Stimulated activated naive CD8-positive, alpha-beta T cell treated with anti-CD3 and anti-CD28 coated beads, Interleukin-15, amount 100 ng/mL, for 72 hours (primary cell): ENCODE data around the gene TJP2.
A peak's percentile ranks its signal among the peaks of the same experiment; 100 is the strongest.
"Not testable (repeated sequence)": the region's sequence is repeated elsewhere in the genome, so short reads cannot be mapped to it uniquely, and the experiment has no call there.

Source experiments
- ATAC-seq: fragments of 150-1000 bp; cut with Tn5 transposase; 2 replicates; pipeline ENCODE4 v1.10.0; 2021; ENCODE audit warnings: mild to moderate bottlenecking, moderate library complexity
- DNase-seq, 2 donors: peaks; one replicate each; pipeline ENCODE4 v3.0.0; 2021 to 2022
- H3K27ac Mint-ChIP-seq, 2 donors: one replicate each; pipeline ENCODE4 v1.8.0; 2022; ENCODE audit warnings: mild to moderate bottlenecking in 2 of 2, mixed read lengths in 2 of 2, moderate library complexity in 2 of 2
- H3K27me3 Mint-ChIP-seq: one replicate; pipeline ENCODE4 v1.8.0; 2022; ENCODE audit warnings: mixed read lengths
- H3K4me1 Mint-ChIP-seq: one replicate; pipeline ENCODE4 v1.8.0; 2022; ENCODE audit warnings: mild to moderate bottlenecking, mixed read lengths
- H3K4me3 Mint-ChIP-seq, 2 donors: one replicate each; pipeline ENCODE4 v1.8.0; 2022; ENCODE audit warnings: mild to moderate bottlenecking in 2 of 2, mixed read lengths in 2 of 2, moderate library complexity in 1 of 2
- H3K9me3 Mint-ChIP-seq, 2 donors: one replicate each; pipeline ENCODE4 v1.8.0; 2022; ENCODE audit warnings: mixed read lengths in 2 of 2

The TJP2 gene

DNA sequence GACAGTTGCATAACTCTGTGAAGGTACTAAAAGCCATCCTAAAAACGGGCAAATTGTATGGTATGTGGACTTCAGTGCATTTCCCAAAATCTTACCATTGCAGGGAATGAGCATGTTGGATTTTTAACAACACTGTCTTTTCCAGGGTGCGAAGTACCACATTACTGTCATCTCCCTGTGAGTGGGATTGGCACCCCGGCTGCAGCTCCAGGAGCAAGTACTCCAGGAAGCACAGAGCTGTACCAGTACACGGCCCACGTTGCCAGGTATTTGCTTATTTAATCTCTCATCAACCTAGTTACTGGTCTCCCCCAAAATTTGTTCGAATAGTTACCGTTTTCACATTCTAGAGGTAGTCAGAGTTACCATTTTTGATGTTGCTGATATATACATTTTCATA lies 22.6 kb upstream of the TJP2 start:
- no peak for ATAC-seq
- Mint-ChIP-seq H3K9me3 (no peaks in the 10 kb centered on the region), H3K4me3 (no peak overlapping the region)

DNA sequence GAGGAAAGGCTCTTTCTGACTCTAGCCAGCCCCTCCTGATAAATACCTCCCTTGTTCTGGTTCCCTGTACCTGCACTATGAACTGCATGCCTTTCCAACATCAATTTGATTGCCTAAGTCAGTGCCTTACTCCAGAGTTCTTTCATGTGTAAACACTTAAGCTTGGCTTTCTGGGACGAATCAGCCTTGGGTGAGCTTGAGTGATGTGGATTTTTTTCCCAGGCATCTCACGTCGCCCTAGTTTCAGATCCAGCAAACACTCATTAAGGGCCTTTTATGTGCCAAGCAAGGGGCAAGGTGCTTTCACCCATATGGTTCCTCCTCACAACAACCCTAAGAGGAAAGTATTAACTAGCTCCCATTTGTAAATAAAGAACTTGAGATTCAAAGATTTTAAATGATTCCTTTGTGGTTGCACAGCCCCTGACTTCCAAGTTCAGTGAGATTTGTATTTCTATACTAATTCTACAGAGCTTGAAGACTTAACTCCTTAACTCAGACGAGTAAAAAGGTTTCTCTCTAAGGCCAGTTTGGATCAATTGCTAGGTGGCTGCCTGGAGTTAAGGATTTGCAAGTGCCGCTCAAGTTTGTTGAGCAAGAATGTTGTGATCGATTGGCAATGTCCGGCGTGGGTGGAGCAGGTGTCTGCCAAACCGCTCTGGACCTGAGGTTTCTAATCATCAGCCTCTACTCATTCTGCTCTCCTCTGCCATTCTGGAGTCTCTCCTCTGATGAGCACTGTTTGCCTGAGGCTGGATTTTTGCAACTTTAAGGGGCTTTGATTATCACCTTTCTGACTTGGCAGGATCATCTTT lies 20.2 kb upstream of the TJP2 start:
- Mint-ChIP-seq H3K4me1 (no peaks in the 10 kb centered on the region), H3K4me3 (no peak overlapping the region), H3K9me3 (no peaks in the 10 kb centered on the region), H3K27ac (no peak overlapping the region), H3K27me3 (no peaks in the 10 kb centered on the region)
- no peak for ATAC-seq
- DNase-seq = no peak

More for the DNA sequence above, 22.6 kb upstream of the TJP2 start:
- no peak for DNase-seq
- no peaks in the 10 kb centered on the region for H3K4me1 Mint-ChIP-seq
- no peaks in the 10 kb centered on the region for H3K27me3 Mint-ChIP-seq
- no peak overlapping the region for H3K27ac Mint-ChIP-seq

DNA sequence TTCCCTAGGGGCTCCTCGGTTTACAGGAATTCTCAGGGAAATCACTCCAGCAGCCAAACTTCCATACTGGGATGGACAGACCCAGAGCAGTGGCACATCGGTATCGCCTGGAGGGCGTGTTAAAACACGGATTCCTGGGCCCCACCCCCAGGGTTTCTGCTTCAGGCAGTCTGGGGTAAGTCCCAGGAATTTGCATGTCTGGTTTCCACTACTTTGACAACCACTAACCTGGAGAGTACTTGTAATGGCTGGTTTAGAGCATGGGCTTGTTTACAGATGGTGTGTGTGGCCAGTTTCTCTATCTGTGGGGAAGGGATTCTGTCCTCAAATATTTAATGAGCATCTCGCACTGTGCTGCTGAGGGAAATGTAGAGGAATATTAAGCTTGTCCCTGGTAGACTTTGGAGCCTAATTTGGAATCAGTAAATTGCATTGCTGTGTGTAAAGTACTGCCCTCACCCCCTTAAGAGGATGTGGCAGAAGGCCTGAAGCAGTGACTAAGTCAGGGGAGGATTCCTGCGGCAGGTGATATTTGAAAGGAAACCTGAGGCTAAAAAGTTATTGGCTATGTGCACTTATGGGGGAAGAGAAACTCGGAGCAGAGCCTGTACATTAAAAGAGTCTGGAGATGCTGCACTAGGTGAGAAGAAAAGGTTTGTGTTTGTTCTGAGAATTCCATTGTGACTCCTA lies 18.6 kb upstream of the TJP2 start:
- peak overlapping the region; percentile 2 to 79 for H3K27ac Mint-ChIP-seq
- no peak overlapping the region for H3K4me3 Mint-ChIP-seq
- DNase-seq (no peak), ATAC-seq (no peak)
- H3K27me3 Mint-ChIP-seq = no peaks in the 10 kb centered on the region
- H3K4me1 Mint-ChIP-seq = no peaks in the 10 kb centered on the region
- peaks cover 0 to 2% of the 10 kb centered on the region in 2 donors for H3K9me3 Mint-ChIP-seq

DNA sequence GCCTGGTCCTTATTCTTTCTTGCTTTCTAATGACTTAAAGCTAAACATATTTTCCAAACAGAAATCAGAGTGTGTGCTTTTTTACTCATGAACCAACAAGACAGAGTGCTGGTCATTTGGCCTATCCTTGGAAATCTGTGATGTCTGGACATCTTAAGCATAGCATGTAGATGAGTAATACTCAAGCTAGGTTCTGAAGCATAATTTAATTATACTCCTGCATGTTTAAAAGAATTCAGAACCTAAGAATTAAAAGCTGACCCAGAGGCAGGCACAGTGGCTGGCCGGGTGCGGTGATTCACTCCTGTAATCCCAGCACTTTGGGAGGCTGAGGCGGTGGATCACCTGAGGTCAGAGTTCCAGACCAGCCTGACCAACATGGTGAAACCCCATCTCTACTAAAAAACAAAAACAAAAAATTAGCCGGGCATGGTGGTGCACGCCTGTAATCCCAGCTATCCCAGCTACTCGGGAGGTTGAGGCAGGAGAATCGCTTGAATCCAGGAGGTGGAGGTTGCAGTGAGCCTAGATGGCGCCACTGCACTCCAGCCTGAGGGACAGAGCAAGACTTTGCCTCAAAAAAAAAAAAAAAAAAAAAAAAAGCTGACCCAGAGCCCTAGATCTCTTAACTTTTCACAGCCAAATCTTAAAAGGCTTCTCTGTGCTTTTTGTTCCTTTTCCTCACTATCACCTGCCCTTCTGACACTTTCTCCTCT lies 16.2 kb upstream of the TJP2 start:
- H3K27ac Mint-ChIP-seq = no peak overlapping the region
- H3K4me1 Mint-ChIP-seq = no peaks in the 10 kb centered on the region
- H3K9me3 Mint-ChIP-seq = peaks cover 0 to 5% of the 10 kb centered on the region in 2 donors
- no peak overlapping the region for H3K4me3 Mint-ChIP-seq
- ATAC-seq (no peak), DNase-seq (no peak)
- H3K27me3 Mint-ChIP-seq = no peaks in the 10 kb centered on the region

DNA sequence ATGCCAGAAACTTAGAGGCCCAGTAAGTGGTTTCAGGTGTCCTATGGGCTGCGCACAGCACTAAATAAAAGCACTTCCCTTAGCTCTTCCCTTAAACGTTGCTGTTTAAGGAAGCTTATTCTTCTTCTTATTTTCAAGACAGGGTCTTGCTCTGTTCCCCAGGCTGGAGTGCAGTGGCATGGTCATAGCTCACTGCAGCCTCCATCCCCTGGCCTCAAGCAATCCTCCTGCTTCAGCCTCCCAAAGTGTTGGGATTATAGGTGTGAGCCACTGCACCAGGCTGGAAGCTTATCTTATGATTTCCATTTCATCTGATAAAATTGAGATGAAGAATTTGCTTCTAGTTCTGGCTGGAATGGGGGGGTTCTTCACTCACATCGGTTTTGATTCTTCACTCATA lies 15.6 kb upstream of the TJP2 start:
- Mint-ChIP-seq H3K4me3 (no peak overlapping the region), H3K27me3 (no peaks in the 10 kb centered on the region), H3K4me1 (no peaks in the 10 kb centered on the region), H3K9me3 (peaks cover 0 to 5% of the 10 kb centered on the region in 2 donors), H3K27ac (no peak overlapping the region)
- DNase-seq = no peak
- ATAC-seq = no peak

DNA sequence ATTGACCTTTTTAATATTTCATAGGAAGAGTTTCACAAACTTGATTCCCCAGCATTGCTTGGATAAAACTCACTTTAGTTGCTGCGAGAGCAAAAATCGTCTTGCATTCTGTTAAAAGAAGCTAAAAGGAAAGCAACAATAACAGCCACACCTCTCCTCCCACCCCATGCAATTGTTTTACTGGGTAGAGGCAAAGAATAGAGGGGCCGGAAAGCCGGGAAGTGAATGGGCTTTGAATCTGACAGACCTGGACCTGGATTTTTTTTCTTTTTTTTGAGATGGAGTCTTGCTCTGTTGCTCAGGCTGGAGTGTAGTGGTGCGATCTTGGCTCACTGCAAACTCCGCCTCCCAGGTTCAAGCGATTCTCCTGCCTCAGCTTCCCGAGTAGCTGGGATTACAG lies 9.5 kb upstream of the TJP2 start:
- DNase-seq, H3K4me3 Mint-ChIP-seq, H3K27me3 Mint-ChIP-seq, ATAC-seq, H3K27ac Mint-ChIP-seq, H3K9me3 Mint-ChIP-seq: not testable (repeated sequence)
- peaks cover 17% of the 10 kb centered on the region for H3K4me1 Mint-ChIP-seq

DNA sequence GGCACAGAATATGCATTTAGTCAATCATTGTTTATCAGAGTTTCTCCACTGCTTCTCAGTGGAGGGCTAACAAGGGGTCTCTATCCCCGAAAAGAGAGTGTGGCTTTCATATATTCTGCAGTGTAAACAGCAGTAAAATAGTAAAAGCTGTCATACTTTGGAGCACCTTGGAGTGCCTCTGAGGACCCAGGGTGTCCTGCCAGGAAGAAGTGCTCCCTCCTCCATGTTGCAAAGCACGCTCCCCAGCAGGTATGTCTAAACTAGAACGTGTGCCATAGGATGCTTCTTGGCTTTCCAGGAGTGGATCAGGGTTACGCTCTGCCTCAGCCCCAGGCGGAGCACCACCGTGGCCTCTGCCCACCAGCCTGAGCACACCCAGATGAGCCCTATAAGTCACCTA lies 8.5 kb upstream of the TJP2 start:
- Mint-ChIP-seq H3K4me1 (peaks cover 17% of the 10 kb centered on the region), H3K4me3 (no peak overlapping the region), H3K27me3 (peaks cover 4% of the 10 kb centered on the region), H3K9me3 (peaks cover 0 to 2% of the 10 kb centered on the region in 2 donors), H3K27ac (peak overlapping the region in 1 of 2 donors; percentile 31)
- DNase-seq (no peak), ATAC-seq (no peak)

DNA sequence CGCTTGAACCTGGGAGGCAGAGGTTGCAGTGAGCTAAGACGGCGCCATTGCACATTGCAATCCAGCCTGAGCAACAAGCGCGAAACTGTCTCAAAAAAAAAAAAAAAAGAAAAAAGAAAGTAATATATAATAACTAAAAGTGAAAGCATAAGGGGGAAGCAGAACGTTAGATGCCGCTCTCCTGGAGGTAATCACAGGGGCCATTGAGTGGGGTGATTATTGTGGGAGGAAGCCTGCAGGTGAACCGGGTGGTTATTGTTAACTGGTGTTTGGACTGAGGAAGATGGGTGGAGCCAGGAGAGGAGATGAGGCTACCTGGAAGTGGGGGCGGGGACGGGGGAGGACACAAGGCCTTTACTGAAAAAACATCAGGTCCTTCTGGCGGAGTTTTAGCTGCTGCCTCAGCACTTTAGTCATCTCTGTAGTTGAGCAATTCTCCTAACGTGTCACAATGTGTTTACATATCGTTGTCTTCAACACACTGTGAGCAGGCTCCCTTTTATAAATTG lies 5.3 kb upstream of the TJP2 start:
- peak; percentile 33 to 63 for DNase-seq
- Mint-ChIP-seq H3K4me3 (peak overlapping the region; percentile 75 to 77), H3K4me1 (peaks cover 24% of the 10 kb centered on the region), H3K27me3 (peaks cover 31% of the 10 kb centered on the region), H3K27ac (peak overlapping the region; percentile 73 to 94), H3K9me3 (no peaks in the 10 kb centered on the region)
- peak; percentile 87 for ATAC-seq

DNA sequence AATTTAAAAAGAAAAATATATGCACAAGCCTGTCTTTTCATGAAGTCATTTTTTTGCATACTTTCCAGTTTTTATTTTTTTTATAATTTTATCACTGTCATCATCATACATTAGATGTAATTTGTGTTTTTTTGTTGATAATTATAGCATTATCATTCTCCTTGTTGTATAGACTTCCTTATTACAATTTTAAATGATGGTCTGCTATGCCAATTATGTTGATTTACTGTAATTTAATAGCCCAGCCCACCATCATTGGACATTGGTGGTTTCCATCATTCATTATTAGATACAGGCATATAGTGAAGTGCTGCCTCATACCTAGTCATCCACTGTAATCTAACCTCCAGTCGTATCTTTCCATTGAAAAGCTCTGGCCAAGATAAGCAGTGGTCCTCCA lies 3.8 kb upstream of the TJP2 start:
- peaks cover 45% of the 10 kb centered on the region for H3K27me3 Mint-ChIP-seq
- ATAC-seq (no peak), DNase-seq (no peak)
- peaks cover 36% of the 10 kb centered on the region for H3K4me1 Mint-ChIP-seq
- no peaks in the 10 kb centered on the region for H3K9me3 Mint-ChIP-seq
- H3K27ac Mint-ChIP-seq = no peak overlapping the region
- H3K4me3 Mint-ChIP-seq = no peak overlapping the region

DNA sequence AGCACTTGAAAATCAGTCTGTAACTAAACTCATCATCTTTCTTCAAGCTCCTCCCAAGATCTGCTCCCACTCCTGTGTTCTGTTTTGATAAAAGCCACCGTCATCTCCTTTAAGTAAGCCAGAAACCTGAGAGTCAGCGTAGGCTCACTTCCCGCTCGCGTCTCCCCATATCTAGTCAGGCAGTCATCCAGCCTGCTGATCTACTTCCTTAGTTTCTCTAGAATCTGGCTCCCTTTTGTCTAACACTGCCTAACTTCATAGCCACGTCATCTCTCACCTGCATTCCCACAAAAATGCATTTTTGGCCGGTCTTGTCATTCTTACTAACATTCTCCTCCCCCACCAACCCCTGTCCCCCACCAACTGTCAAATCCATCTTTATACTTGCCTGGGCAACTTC lies 3.0 kb upstream of the TJP2 start:
- no peaks in the 10 kb centered on the region for H3K9me3 Mint-ChIP-seq
- DNase-seq (no peak), ATAC-seq (no peak)
- no peak overlapping the region for H3K4me3 Mint-ChIP-seq
- peaks cover 45% of the 10 kb centered on the region for H3K4me1 Mint-ChIP-seq
- H3K27me3 Mint-ChIP-seq = peaks cover 51% of the 10 kb centered on the region
- no peak overlapping the region for H3K27ac Mint-ChIP-seq

DNA sequence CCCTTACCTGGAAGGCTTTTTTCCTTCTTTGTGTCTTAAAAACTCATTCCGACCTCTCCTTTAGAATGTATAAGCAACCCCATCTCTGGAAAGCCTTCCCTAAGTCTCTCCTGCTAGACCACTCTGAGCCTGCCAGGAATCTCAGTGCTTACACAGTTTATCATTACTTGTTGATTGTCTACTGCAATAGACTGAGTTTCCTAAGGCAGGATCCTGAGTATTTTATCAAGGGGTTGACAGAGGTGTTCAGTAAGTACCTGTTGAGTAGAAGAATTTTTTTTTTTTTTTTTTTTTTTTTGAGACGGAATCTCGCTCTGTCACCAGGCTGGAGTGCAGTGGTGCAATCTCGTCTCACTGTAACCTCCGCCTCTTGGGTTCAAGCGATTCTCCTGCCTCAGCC lies 2.6 kb upstream of the TJP2 start:
- H3K4me3 Mint-ChIP-seq = no peak overlapping the region
- H3K9me3 Mint-ChIP-seq = no peaks in the 10 kb centered on the region
- no peak overlapping the region for H3K27ac Mint-ChIP-seq
- DNase-seq (no peak), ATAC-seq (no peak)
- H3K27me3 Mint-ChIP-seq = peaks cover 56% of the 10 kb centered on the region
- peaks cover 49% of the 10 kb centered on the region for H3K4me1 Mint-ChIP-seq

DNA sequence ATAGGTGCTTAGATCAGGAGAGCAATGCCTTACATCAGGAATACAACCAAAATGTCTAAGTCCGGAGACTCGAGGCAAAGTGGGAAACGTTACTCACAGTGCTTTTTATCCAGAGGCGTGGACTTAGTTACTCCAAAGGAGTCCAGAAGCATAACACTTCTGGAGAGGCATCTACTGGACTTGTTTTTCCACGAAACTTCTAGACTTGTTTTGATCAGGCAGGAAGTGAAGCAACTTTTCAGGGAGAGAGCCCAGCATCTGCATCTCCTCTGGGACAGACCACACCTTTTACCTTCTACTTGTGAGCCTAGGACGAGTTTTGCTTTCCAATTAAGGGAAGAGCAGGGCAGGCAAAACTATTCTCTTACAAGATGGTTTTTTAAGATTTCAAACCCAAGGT lies 1.2 kb upstream of the TJP2 start:
- Mint-ChIP-seq H3K27ac (no peak overlapping the region), H3K27me3 (peaks cover 56% of the 10 kb centered on the region), H3K4me3 (peak overlapping the region; percentile 6 to 70), H3K9me3 (no peaks in the 10 kb centered on the region), H3K4me1 (peaks cover 49% of the 10 kb centered on the region)
- DNase-seq (no peak), ATAC-seq (no peak)

DNA sequence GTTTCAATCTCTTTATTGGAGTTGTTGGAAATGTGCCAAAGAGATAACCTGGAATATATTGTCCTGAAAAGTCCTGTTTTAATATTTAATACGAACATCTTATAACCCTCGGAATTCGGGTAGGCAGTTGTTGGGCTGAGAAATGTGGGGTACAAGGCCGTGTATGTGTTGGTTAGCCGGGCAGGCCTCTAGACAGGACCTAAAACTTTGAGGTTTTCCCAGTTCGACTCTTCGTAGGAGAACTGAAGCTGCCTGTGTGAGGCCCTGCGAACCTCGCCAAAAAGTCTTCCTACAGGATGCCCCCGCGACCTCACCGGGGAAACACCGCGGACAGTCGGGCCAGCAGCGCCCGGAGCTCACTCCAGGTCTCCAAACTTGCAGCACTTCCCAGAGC lies 583 bp upstream of the TJP2 start:
- Mint-ChIP-seq H3K27ac (no peak overlapping the region), H3K4me3 (peak overlapping the region; percentile 70 to 91), H3K4me1 (peaks cover 49% of the 10 kb centered on the region), H3K27me3 (peaks cover 56% of the 10 kb centered on the region), H3K9me3 (no peaks in the 10 kb centered on the region)
- ATAC-seq (no peak), DNase-seq (no peak)

DNA sequence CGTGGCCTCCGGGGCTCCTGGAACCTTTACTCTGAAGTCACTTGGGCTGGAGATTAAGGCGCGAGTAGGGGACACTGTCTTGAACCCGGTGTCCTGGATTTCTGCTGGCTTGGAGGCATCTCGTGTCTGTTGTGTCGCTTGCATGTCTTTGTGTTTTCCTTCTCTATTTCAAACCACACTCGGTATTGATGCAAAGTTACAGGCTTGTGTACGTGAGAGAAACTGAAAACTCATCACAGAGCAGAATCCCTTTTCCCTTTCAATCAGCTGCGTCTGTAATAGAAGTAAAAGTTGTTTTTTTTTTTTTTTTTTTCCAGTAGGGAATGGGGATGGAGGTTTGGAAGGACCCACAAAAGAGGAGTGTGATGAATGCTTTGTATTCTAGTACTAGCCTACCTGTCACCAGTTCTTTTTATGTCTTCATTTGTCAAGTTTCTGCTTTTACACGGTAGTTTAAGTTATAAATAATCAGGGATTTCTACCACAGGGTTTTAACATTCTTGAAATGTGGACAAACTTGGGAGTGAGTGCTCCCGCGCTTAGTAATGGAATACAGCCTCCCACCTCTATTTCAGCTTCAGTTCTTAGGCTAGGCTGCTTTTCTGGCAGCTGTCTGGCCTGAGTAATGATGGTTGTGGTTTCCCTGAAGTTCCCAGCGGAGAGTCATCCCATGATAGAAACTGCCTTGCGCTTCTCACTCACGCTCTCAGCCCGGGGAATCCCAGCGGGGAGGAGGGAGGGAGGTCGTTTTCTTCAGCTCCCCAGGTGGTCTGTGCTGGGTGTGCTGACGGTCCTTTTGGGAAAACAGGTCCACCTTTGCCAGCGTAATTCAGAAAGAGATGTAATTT lies 763 bp downstream of the TJP2 start:
- peak overlapping the region in 1 of 2 donors; percentile 74 for H3K27ac Mint-ChIP-seq

DNA sequence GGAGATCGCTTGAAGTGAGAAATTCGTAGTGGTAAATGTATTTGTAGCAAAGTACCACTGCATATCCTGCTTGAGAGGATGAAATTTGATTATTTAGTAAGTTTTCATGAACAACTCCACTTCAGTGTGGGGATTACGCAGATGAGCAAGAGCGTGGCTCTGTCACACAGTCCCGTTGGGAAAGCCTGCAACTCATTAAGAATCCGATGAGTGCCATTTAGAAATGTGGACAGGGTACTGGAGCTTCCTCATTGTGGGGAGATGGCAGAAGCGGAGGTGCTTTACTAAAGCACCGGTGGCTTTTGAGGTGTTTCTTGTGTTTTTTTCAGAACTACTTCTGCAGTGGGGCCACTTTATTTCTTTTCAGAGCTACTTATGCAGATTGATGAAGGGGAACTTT lies 1.4 kb downstream of the TJP2 start:
- H3K27ac Mint-ChIP-seq = no peak overlapping the region
- no peaks in the 10 kb centered on the region for H3K9me3 Mint-ChIP-seq
- H3K27me3 Mint-ChIP-seq = peaks cover 52% of the 10 kb centered on the region
- H3K4me3 Mint-ChIP-seq = peak overlapping the region; percentile 89 to 91
- DNase-seq = peak in 1 of 2 donors; percentile 25
- H3K4me1 Mint-ChIP-seq = peaks cover 46% of the 10 kb centered on the region
- peak; percentile 41 for ATAC-seq

More for the DNA sequence above, 763 bp downstream of the TJP2 start:
- Mint-ChIP-seq H3K9me3 (no peaks in the 10 kb centered on the region), H3K27me3 (peaks cover 56% of the 10 kb centered on the region), H3K4me1 (peaks cover 40% of the 10 kb centered on the region), H3K4me3 (peak overlapping the region; percentile 89 to 91)
- ATAC-seq (peak; percentile 85), DNase-seq (peak; percentile 36 to 70)
